ES-I3 (cell line): Measurements from ENCODE around the gene PSTPIP1.

ENCODE experiments used
- H3K36me3 ChIP-seq: 2 replicates; pipeline ENCODE4 v1.6.1; 2013; ENCODE audit warnings: mild to moderate bottlenecking, low read length, control low read depth, moderate library complexity; ENCODE audit not compliant: insufficient read depth
- H3K4me1 ChIP-seq: 2 replicates; pipeline ENCODE4 v1.6.1; 2013; ENCODE audit warnings: mild to moderate bottlenecking, control low read depth, low read length; ENCODE audit not compliant: insufficient read depth
- H3K9ac ChIP-seq: 2 replicates; pipeline ENCODE4 v1.6.1; 2013; ENCODE audit warnings: low read depth, mild to moderate bottlenecking, low read length, moderate library complexity
- H3K9me3 ChIP-seq: 2 replicates; pipeline ENCODE4 v1.6.1; 2013; ENCODE audit warnings: mild to moderate bottlenecking, low read length, moderate library complexity; ENCODE audit not compliant: control insufficient read depth, insufficient read depth

Gene PSTPIP1

DNA sequence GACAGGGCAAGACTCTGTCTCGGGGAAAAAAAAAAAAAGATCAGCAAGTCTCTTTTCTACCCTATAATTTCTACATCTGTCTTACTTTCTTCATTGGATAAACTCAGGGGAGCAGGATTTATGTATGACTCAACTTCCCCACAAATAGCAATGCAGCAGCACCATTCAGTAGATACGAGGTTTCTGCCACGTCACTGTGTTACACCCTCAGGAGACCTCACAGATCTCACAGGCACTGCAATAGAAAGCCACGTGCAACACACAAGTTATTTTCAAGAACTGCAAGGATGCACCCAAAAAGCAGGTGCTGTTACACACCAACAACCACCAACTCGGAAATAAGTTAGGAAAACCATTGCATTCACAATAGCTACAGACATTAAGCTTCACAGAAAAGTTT lies 45.7 kb downstream of the PSTPIP1 start:
- H3K36me3 ChIP-seq, result no peaks in the 10 kb centered on the region; the same call in 1 of the 2 replicates

DNA sequence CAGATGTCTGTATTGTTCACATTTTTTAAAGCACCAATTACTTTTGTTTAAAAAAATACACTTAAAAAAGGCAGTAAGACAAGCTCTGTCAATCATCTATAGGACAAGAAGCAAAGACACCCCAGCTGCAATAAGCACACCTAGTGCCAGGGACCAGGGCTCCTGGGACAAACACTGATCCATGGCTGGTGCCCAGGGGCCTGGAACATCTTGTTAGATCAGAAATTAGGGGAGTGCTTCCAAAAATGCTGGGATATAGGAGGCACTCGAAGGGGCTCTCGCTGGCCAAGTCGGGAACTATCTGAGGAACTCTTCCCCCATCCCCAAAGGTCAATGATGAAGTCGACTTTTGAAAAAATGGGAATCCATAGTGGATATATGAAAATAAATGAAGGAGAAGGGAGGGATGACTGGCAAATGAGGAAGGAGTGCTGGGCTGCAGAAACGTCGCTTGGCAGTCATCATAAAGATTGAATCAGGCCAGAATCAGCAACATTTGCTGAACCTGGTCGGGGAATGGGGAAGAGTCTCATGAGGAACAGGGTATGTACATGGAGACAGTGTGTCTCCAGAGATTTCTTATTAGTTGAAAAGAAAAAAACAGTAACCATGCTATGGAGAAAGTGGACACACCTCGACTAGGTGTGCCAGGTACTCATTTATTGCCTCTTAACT lies 47.5 kb downstream of the PSTPIP1 start:
- Histone ChIP-seq H3K9ac (no peak overlapping the region), H3K36me3 (no peaks in the 10 kb centered on the region; the same call in 1 of the 2 replicates), H3K4me1 (no peaks in the 10 kb centered on the region), H3K9me3 (no peaks in the 10 kb centered on the region)

More for the DNA sequence above, 45.7 kb downstream of the PSTPIP1 start:
- Histone ChIP-seq H3K9me3 (no peaks in the 10 kb centered on the region), H3K9ac (no peak overlapping the region), H3K4me1 (no peaks in the 10 kb centered on the region)

DNA sequence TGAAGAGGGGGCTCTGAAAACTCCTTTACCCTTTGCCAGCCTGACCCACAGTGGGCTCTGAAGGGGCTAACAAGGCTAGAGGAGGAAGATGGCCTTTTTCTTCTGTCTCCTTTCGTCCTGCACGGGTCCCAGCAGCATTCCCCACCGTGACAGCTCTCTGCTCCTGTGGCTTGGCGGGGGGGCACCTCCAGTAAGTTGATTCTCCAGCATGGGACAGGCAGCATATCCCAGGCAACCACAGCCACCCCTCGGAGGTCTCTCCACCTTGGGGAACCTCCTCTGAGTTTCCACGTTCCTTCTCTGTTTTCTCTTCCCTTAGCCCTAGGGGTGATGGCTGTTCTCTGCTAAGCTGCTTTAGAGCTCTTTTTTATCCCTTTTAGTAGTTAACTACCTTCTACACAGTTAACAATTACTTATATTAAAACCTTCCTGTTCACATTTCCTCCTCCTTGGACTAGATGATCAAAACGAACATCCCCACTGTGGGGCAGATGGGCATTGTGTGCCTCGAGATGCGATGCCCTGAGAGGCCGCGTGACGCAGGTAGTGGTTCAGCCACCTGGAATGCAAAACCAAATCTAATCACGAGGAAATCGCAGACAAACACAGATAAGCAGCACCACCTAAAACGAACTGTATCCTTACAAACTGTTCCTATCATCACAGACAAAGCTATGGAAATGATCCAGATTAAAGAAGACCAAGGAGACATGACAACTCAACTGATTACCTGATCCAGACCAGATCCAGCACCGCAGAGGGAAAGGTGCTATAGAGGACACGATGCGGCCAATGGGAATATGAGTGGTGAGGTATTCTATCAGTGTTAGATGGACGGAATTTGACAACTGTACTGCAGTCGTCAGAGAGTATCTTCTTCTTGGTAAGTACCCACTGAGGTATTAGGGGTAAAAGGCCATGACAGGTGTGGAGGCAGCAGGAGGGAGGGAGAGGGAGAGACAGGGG lies 48.3 kb downstream of the PSTPIP1 start:
- Histone ChIP-seq H3K9me3 (no peaks in the 10 kb centered on the region), H3K36me3 (no peaks in the 10 kb centered on the region; the same call in 1 of the 2 replicates), H3K4me1 (no peaks in the 10 kb centered on the region), H3K9ac (no peak overlapping the region)

DNA sequence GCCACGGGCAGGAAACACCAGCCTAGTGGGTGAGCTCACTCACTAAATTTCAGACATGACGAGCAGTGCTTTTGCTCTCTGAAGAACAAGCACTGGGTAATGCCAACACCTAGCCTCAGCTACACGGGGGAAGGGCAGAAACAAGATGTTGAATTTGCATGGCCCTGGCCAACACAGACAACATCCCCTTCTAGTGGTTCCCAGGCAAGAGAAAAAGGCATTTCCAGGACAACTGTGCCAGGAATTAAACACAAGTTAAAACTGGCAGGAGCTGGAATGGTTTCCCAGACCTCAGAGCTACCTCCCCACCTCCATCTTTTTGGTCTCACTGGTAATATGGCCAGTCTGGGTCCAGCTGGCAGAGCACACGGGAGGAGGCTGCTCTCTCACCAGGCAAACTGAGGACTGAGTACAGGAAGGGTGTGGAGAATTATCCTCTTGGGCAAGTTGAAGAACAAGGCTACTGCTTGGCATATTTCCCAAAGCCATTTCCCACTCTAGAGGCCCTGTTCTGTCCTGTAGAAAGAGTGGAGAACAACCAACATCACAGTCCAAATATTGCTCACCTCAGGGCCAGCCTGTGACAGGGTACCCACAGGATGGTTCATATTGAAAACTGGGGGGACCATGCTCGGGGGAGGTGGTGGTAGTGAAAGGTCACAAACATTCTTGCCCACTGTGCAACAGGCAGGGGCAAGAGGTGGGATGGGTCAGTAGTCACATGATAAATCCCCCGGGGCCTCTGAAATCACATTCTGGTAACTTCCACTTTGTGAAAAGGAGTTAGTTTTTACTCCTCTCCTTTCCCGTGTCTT lies 49.5 kb downstream of the PSTPIP1 start:
- no peaks in the 10 kb centered on the region for H3K4me1 ChIP-seq
- H3K9me3 ChIP-seq, result no peaks in the 10 kb centered on the region
- no peaks in the 10 kb centered on the region; the same call in 1 of the 2 replicates for H3K36me3 ChIP-seq
- no peak overlapping the region for H3K9ac ChIP-seq

DNA sequence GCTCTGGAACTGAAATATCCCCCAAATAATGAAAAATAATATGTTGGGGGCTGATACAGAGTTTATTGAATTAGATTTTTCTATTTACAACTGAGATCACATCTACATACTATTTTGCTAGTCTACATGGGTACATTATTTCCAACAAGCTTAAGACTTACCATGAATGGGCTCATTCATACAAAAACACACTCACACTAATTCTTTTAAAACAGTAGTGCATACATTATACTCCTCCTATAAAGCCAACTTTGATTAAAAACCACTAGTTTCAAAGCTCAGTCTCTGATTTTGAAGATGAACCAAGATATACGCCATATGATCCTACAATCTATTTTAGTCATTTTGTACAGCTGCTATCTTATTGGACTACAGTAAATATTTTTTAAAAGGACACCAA lies 51.1 kb downstream of the PSTPIP1 start:
- Histone ChIP-seq H3K9ac (no peak overlapping the region), H3K9me3 (no peaks in the 10 kb centered on the region), H3K36me3 (no peaks in the 10 kb centered on the region), H3K4me1 (no peaks in the 10 kb centered on the region)

DNA sequence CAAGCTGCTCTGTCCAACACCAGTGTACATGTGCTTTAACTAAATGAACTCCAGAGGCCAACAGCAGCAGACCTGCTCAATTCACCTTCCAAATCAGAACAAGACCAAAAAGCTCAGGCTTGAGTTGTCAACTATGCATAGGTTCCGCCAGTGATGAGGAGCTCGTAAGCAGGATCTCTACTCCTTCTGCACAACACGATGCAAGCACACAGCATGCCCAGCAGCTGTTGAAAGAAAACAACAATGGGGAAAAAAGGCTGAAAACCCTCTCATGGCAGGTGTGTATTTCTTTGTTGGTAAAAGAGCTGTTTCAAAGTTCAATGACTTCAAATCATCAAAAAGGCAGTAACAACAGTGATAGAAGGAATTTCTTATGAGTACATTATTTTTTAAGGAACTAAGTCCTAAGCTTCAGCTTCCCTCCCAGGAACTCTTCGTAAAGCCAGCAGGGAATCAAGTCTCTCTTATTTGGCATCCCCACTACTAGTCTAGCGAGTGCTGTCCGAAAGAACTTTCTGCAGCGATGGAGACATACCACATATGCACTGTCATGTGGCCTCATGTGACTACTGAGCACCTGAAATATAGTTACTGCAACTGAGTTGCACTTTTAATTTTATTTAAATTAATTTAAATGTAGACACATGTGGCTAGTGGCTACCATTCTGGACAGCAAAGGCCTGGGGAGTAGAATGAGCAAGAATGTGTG lies 51.9 kb downstream of the PSTPIP1 start:
- 0 out of 2 replicates have a peak, but pooled peaks cover under 1% of the 10 kb centered on the region for H3K36me3 ChIP-seq
- no peak overlapping the region for H3K9ac ChIP-seq

DNA sequence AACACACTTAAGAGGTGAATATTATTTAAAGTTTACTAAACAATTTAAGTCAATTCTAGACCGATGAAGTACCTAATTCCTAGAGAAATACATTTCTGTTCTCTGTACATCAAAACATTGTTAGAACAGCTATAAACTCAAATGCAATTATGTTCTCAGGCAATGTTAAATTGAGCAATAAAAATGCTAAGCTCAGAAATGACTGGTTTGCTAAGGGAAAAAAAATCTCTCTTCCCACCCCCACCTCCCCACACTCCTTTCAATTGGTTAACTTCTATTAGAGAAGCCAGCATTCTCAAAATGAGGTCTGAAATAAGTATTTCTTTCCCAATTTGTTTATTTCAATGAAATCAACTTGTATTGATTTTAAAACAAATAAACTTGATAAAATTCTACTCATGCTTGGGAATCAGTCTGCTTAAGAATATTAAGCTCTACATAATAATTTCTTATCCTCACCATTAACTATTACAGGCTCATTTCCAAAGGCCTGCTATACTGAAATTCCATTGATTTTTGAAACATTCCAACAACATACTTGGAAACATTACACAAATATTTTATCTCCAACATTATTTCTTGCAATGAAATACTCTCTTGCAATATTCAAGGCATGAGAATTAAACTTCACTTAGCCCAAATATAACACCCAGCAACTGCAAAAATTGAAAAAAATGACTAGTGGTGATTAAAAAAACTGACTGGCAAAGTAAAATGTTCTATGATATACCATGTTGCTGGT lies 53.4 kb downstream of the PSTPIP1 start:
- Histone ChIP-seq H3K4me1 (no peaks in the 10 kb centered on the region), H3K9ac (no peak overlapping the region), H3K9me3 (no peaks in the 10 kb centered on the region), H3K36me3 (peaks cover 6% of the 10 kb centered on the region; the same call in 1 of the 2 replicates)

More for the DNA sequence above, 51.9 kb downstream of the PSTPIP1 start:
- H3K9me3 ChIP-seq, result no peaks in the 10 kb centered on the region
- H3K4me1 ChIP-seq, result no peaks in the 10 kb centered on the region

DNA sequence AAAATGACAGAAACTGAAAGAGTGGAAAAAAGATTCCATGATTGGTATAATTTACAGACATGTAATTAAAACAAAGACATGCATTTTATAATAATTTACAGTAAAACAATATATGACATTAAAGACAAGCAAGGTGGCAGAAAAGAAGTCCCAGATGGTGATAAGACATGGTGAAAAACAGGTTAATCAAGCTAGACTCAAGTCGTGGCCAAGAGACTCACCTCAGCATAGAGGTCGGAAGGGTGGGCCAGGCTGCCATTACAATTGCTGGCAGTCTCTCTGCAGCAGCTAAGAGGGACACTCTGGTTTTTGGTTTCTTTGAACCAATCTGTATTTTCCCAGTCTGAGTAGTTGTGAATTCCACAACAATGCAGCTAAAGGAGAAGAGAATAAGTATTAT lies 57.6 kb downstream of the PSTPIP1 start:
- Histone ChIP-seq H3K9ac (no peak overlapping the region), H3K4me1 (peaks cover 14% of the 10 kb centered on the region), H3K36me3 (peaks cover 6% of the 10 kb centered on the region; the same call in 1 of the 2 replicates), H3K9me3 (no peaks in the 10 kb centered on the region)

DNA sequence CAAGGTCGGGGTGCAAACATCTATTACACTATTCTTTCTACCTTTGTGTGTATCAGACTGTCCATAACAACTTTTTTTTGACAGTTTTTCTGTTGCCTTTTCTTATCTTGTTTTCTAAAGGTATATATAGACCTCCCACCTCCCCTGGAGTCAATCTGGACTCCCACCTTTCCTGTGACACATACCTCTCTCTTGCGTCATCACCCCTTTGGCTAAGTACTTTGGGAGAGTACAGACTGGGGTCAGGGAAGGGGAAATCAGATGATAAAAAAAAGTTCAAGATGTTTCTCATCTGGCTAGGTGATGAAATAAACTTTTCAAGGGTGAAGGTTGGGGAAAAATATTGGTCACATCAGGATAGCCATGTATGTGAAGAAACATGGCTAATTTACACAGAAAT lies 58.8 kb downstream of the PSTPIP1 start:
- Histone ChIP-seq H3K4me1 (peaks cover 14% of the 10 kb centered on the region), H3K36me3 (peaks cover 6% of the 10 kb centered on the region; the same call in 1 of the 2 replicates), H3K9ac (no peak overlapping the region), H3K9me3 (no peaks in the 10 kb centered on the region)

DNA sequence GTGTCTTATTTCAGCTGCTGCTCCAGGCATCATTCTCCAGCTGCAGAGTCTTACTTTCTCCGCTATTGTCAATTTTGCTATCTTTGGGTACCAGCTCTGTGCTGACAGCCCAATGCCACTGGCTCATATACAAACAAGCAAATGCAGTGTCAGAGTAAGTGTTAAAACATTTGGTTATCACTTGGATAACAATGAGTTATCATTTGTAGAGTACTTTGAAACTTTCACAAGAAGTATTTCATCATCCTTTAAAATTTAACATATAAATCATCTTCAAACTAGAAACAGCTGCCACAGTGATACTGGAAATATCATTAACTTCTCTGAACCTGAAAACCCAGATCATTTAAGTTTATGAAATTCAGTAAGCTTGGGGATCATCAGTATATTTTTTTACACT lies 62.1 kb downstream of the PSTPIP1 start:
- Histone ChIP-seq H3K4me1 (peaks cover 26% of the 10 kb centered on the region), H3K9me3 (no peaks in the 10 kb centered on the region), H3K36me3 (peaks cover 3% of the 10 kb centered on the region; the same call in 1 of the 2 replicates), H3K9ac (no peak overlapping the region)

DNA sequence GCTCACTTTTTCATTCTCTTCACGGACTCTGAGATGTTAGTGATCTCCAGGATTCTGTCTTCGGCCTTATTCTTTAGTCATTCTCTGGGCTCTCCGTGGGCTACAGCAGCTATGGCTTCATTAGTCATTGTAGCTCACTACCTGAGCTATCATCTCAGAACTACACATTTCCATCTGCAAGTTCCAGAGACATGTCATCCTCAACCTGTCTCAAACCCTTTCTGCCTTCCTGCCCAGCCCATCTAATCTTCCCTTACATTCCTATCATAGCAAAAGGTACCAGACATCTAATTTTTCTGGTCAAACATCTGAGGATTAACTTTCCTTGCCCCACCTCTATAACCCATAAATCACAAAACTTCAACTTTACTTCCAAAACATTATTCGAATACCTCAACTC lies 62.8 kb downstream of the PSTPIP1 start:
- peaks cover 26% of the 10 kb centered on the region for H3K4me1 ChIP-seq
- no peaks in the 10 kb centered on the region for H3K9me3 ChIP-seq
- H3K36me3 ChIP-seq, result no peaks in the 10 kb centered on the region
- no peak overlapping the region for H3K9ac ChIP-seq

DNA sequence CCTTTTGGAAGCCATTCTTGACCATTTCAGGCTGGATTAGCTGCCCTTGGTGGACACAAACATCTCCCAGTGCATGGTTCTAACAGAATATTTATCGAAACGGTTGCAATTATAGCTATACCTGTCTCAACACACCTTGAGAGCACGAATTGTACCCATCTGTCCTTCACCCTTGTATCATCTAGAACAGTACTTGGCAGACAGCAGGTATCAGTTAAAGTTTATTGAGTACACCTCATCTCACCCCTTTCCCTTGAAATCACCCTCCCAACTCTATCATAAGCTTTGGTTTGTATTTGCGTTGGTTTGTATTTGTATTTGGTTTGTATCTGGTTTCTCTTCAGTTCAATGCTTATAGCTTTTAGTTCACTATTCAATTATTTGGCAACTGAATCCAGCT lies 63.5 kb downstream of the PSTPIP1 start:
- Histone ChIP-seq H3K9me3 (no peaks in the 10 kb centered on the region), H3K9ac (no peak overlapping the region), H3K36me3 (no peaks in the 10 kb centered on the region), H3K4me1 (peaks cover 26% of the 10 kb centered on the region)

DNA sequence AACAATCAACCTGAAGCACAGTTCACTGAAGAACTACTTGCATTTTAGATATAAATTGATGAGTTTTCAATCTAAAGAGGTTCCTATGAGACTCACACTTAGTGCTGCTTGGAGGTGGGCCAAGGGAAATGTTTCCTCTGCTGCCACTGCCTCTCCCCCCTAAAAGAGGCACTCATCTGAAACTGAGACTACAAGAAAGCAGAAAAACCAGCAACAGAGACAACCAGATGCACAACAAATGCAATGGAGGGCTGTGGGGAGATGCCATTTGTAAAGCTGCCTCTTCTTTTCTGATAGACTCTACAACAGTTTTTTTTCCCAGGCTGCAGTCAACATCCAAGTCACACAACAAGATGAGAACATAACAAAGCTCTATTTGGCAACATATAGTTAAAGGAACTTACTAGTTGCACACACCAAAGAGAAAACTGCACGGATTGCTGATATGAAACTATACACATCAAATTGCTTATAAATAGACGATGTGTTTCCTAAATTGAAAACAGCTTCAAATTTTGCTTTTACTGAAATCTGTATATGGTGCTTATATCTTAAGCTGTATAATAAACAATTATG lies 64.9 kb downstream of the PSTPIP1 start:
- peaks cover 32% of the 10 kb centered on the region for H3K4me1 ChIP-seq
- H3K9me3 ChIP-seq, result no peaks in the 10 kb centered on the region
- H3K9ac ChIP-seq, result no peak overlapping the region; the same call in 1 of the 2 replicates
- H3K36me3 ChIP-seq, result no peaks in the 10 kb centered on the region
